GM18505 (cell line): Measurements from ENCODE around the gene ZCCHC7.
"Not testable (repeated sequence)": the region's sequence is repeated elsewhere in the genome, so short reads cannot be mapped to it uniquely, and the experiment has no call there.

Experiments used
- ATAC-seq: cut with Tn5 transposase; IDR thresholded peaks from one replicate; pipeline ENCODE4 v1.9.1; 2021; ENCODE audit not compliant: unreplicated experiment
- POLR2A ChIP-seq: IDR thresholded peaks from 4 replicates; pipeline ENCODE4 v1.6.1; 2011; ENCODE audit warnings: borderline replicate concordance; ENCODE audit not compliant: insufficient read depth, insufficient read length; ENCODE audit errors: extremely low read depth

The ZCCHC7 gene

DNA sequence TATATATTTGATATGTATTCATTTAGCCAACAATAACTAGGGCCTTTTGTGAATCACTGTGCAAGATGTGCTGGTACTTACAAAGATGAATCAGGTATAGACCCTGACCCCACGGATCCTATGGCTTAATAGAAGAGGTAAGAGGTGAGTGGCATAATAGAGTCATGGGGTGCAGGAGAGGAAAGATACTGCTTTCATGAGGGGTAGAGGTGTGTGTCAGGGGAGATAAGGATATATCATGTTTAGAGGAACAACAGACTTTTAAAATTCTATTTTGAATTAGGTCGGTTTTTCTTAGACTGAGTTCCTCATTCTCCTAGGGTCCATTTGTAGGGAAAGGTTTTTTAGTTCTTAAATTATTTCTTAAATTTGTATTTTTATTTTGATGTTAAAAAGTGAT lies 27.8 kb downstream of the ZCCHC7 start:
- no peak for TF ChIP-seq POLR2A
- no peak for ATAC-seq

DNA sequence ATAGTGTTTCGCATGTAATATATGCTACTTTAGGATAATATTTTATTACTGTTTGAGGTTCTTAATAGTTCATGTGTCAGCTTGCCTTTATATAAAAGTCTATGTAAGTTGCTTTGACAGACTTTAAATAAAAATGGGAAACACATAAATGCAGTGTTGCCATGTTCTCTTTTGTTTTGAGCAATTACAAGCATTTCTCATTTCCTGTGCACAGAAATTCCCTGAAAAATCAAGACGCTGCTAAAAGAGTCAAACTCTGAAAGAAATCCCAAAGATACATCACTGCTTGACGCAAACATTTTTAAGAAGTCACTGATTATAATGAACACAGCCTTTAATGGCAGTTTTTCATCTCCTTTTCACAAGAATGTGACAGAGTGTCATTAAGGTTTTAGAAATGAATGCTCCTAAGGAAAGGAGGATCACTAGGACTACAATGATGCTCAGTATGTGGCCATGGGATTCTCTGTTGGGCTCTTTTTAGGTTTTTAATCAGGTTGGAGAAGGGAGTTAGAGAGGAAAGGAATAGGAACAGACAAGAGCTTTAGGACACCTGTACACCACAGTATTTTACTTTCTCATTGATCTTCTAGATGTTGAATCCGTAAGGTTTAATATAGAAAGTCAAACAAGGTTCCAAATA lies 29.4 kb downstream of the ZCCHC7 start:
- no peak for ATAC-seq

DNA sequence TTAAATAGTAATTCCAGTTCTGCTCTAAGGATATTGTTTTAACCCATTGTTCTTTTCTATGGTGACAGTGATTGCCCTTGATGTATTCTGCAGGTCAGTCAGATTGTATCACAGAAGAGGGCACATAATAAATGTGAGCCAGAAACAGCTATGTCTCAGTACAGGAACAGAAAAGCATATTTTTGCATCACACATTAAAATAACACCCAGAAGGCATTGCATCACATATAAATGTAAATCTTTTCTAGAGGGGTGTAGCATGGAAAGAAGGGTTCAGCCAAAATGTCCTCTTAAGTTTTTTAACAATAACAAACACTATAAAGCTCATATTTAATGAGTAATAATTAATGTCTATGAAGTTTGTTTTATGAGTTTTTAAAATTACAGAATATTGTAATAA lies 30.0 kb downstream of the ZCCHC7 start:
- no peak for TF ChIP-seq POLR2A
- ATAC-seq = no peak

More for the DNA sequence above, 29.4 kb downstream of the ZCCHC7 start:
- no peak for TF ChIP-seq POLR2A

DNA sequence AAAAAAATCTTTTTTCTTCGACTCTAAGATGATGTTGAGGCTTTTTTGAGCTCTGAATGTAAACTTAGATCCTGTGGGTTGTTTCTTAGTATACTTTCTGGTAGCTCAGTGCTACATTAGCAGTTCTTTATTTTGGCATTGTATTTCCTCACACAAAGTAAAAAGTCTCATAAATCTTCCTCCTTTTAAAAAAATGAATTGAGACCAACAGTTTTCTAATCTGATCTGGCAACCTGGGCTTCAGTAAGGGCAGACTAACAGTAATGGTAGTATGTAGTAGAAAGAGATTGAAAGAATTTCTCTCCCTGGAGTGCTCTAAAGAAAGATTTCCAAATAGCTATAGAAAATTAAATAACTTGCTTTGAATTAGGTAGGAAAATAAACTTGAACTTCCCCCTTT lies 31.4 kb downstream of the ZCCHC7 start:
- no peak for ATAC-seq
- no peak for TF ChIP-seq POLR2A

DNA sequence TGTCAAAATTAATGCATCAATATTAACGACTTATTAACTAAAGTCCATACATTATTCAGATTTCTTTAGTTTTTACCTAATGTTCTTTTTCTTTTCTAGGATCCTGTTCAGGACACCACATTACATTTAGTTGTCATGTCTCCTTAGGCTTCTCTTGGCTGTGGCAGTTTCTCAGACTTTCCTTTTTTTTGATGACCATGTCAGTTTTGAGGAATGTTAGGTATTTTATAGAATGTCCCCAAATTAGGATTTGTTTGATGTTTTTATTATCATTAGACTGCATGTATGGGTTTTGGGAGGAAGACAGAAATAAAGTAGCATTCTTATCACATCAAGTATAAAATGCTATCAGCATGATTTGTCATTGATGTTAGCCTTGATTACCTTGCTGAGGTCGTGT lies 32.0 kb downstream of the ZCCHC7 start:
- no peak for TF ChIP-seq POLR2A
- no peak for ATAC-seq

DNA sequence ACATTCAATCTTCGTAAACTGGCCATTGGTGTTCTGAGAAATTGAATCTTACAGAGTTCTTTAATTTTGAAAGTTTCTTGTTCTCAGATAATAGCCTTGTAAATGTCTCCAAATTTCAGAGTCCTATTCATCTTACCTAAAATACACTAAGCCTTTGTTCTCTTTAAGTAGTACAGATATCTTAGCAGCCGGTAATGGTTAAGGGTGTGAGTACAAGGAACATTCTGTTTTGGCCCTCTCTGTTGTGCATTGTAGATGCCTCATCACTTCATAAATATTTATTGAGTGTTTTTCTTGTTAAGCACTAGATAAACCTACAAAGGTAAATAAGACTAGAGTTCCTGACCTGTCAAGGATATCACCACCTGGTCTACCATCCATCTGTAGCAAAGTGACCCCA lies 35.2 kb downstream of the ZCCHC7 start:
- no peak for ATAC-seq
- TF ChIP-seq POLR2A = no peak

DNA sequence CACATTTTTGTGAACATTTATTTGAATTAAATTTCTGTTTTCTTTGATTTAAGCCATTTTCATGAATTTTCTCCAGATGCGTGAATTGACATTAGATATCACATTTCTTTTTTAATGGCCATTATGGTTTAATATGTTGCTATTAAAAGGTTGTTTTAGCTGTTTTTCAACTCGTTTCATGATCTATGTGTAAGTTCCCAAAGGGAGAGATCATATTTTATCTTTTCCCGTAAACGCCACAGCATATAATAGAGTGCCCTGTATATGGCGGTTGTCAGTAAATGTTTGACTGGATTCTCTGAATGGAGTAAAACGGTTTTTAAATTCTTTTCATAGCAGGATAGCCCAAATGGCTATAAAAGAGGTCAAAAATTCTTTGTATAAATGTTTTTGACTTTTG lies 35.8 kb downstream of the ZCCHC7 start:
- ATAC-seq = no peak
- TF ChIP-seq POLR2A = no peak

DNA sequence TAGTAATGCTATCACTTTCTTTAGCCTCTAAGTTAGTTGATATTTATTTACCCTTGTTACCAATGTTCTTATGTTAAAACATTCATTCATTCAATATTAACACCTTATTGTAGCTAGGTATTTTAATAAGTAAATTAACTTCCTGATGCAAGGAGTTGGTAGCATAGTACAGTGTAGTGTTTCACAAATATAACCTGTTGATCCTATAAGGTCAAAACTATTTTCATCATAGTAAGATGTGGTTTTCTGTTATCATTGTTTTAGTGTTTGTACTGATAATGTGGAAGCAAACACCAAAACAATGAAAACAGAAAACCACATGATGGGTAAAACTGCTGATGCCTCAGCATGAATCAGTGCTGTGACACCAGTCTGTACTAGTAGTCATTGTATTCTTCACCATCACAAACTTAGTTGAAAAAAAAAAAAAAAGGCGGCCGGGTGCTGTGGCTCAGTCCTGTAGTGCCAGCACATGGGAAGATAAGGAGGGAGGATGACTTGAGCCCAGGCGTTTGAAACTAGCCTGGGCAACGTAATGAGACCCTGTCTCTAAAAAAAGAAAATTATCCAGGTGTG lies 36.5 kb downstream of the ZCCHC7 start:
- no peak for TF ChIP-seq POLR2A
- no peak for ATAC-seq

DNA sequence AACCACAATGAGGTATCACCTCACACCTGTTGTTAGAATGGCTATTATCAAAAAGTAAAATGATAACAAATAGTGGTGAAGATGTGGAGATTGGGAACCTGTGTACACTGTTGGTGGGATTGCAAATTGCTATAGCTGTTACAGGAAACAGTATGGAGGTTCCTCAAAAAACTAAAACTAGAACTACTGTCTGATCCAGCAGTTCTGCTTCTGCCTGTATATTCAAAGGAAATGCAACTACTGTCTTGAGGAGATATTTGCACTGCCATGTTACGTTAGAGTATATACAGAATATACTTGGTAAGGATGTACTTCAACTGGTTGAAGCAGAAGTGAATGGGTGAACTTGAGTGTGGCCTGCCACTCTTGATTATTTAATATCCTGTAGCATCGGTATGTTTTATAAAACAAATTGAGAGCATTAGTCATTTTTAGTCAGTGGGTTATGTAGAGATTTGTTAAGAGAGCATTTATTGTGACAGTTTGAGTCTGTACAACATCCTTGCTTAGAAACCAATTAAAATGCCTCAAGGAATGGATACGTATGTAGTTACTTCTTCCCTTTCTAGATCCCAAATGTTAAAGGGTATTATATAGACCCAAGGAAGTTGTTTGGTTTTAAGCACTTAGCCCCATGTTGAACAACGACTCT lies 37.5 kb downstream of the ZCCHC7 start:
- TF ChIP-seq POLR2A = no peak
- ATAC-seq = no peak

DNA sequence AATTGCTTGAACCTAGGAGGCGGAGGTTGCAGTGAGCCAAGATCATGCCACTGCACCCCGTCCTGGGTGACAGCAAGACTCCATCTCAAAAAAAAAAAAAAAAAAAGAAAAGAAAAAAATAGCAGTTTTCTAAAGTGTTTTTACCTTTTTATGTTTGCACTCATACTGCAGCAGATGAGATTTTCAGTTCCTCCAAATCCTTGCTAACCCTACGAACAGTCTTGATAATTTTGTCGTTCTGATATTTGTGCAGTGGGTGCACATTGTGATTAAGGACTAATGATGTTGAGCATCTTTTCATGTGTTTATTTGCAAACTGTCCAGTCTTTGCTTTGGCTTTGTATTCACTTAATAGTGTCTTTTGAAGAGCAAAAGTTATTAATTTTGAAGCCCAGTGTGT lies 42.9 kb downstream of the ZCCHC7 start:
- TF ChIP-seq POLR2A = no peak
- no peak for ATAC-seq

DNA sequence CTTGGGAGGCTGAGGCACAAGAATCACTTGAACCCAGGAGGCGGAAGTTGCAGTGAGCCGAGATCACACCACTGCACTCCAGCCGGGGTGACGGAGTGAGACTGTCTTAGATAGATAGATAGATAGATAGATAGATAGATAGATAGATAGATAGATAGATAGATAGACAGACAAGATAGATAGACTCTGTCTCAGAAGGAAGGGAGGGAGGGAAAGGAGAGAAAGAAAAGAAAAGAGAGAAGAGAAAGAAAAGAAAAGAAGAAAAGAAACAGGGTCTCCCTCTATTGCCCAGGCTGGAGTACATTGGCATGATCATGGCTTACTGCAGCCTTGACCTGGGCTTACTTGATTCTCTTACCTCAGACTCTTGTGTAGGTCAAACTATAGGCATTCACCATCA lies 44.0 kb downstream of the ZCCHC7 start:
- ATAC-seq = not testable (repeated sequence)

DNA sequence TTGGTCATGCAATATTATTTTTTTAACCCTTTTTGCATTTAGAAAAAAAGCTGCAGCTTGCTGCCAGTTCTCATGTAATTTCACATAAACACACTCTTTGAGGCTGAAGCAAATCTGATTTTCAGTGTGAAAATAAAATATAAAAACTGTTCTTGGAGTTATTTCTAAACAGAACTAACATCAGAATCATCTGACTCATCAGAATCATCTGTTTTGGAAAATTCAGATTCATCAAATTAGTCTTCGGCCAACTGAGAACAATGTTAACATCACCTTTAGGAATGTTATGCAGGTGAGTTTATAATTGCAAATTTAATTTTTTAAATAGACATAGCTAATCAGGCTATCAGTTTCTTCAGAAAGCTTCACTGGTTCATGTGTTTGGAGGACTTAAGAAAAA lies 45.3 kb downstream of the ZCCHC7 start:
- no peak for TF ChIP-seq POLR2A
- ATAC-seq = no peak

DNA sequence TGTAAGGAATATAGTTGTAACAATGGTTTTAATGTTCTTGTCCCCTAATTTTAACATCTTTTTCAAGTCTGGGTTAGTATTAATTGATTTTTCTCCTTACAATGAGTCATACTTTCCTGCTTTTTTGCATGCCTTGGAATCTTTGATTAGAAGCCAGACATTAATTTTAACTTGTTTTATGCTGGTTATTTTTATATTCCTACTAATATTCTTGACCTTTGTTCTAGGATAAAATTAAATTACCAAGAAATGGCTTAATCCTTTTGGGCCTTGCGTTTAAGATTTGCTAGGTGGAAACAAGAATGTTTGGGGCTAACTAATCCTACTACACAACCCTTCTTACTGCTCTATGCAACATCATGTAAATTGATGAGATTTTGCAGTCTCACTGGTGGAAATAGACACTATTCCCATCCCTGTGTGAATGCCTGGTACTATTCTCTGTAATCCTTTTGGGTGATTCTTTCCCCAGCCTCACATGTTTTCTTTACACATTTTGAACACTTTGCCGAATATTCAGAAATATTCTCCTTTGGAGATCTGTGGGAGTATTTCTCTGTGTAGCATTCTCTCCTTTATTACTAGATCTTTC lies 47.2 kb downstream of the ZCCHC7 start:
- no peak for TF ChIP-seq POLR2A
- no peak for ATAC-seq

DNA sequence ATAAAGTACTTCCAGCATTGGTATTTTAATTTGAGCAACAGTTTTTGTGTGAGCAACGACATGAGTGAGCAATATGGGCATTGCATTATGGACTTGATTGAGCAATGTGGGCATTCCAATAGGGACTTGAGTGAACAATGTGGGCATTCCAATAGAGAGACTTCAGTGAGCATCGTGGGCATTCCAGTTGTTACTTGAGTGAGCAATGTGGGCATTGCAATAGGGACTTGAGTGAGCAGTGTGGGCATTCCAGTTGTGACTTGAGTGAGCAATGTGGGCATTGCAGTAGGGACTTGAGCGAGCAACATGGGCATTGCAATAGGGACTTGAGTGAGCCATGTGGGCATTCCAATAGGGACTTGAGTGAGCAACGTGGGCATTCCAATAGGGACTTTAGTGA lies 52.2 kb downstream of the ZCCHC7 start:
- TF ChIP-seq POLR2A = no peak
- no peak for ATAC-seq

DNA sequence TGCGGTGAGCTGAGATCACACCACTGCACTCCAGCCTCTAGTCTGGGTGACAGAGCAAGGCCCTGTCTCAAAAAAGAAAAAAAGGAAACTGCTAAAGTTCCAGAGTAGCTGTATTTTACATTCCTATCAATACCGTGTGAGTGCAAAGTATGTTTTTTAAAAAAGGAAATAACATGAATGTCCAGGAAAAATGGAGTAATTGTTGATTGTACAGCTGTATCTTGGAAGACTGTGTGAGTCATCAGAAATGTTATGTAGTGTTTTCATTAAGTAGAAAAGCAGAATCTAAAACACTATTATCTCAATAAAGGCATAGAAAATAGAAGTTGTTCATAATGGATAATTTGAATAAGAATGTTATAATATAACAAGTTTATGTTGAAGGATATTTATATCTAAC lies 53.9 kb downstream of the ZCCHC7 start:
- ATAC-seq = no peak
- TF ChIP-seq POLR2A = no peak

DNA sequence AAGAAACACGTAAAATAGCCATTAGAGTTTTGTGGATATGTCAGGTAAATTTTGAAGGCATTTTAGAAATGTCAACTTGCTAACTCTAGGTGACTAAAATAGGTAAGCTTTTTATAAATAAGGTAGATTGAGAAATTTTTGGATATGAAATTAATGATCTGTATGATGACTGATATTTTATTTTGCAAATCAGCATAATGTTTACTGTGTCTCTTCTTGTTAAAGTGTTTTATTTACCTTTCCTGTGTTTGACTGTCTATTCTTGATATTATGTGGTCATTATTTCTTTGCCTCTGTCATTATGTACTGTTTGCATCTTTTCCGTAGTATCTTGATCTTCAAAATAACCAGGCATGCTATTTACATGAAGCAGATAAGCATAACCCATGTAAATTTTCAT lies 58.4 kb downstream of the ZCCHC7 start:
- no peak for TF ChIP-seq POLR2A
- no peak for ATAC-seq
